Stimulated activated naive CD8-positive, alpha-beta T cell treated with anti-CD3 and anti-CD28 coated beads, Interleukin-15, Interleukin-2, amounts not matched to agents 100 ng/mL and 50 ng/mL, for 24 hours (primary cell): ENCODE results near the gene IL22RA2.
"Not testable (repeated sequence)": the region's sequence is repeated elsewhere in the genome, so short reads cannot be mapped to it uniquely, and the experiment has no call there.

Experiments used
- H3K27ac Mint-ChIP-seq: one replicate; pipeline ENCODE4 v1.8.0; 2021; ENCODE audit warnings: mild to moderate bottlenecking, mixed read lengths
- H3K27me3 Mint-ChIP-seq: one replicate; pipeline ENCODE4 v1.8.0; 2021; ENCODE audit warnings: mixed read lengths
- H3K36me3 Mint-ChIP-seq: one replicate; pipeline ENCODE4 v1.8.0; 2021; ENCODE audit warnings: low read depth, mixed read lengths
- H3K4me1 Mint-ChIP-seq: one replicate; pipeline ENCODE4 v1.8.0; 2021; ENCODE audit warnings: low read depth, mixed read lengths
- H3K4me3 Mint-ChIP-seq: one replicate; pipeline ENCODE4 v1.8.0; 2021; ENCODE audit warnings: mild to moderate bottlenecking, mixed read lengths
- H3K9me3 Mint-ChIP-seq: one replicate; pipeline ENCODE4 v1.8.0; 2021; ENCODE audit warnings: mixed read lengths

The IL22RA2 gene

DNA sequence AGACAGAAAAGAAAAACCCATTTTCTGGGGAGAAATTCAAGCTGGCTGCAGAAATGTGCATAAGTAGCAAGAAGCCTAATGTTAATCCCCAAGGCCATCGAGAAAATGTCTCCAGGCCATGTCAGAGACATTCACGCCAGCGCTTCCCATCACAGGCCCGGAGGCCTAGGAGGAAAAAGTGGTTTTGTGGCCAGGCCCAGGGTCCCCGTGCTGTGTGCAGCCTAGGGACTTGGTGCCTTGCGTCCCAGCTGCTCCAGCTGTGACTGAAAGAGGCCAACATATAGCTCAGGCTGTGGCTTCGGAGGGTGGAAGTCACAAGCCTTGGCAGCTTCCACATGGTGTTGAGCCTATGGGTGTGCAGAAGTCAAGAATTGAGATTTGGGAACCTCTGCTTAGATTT lies 34.8 kb upstream of the IL22RA2 start:
- Mint-ChIP-seq H3K36me3 (peaks cover 70% of the 10 kb centered on the region), H3K27ac (no peak overlapping the region), H3K27me3 (no peaks in the 10 kb centered on the region), H3K4me3 (no peak overlapping the region), H3K4me1 (peaks cover 44% of the 10 kb centered on the region), H3K9me3 (peaks cover 12% of the 10 kb centered on the region)

DNA sequence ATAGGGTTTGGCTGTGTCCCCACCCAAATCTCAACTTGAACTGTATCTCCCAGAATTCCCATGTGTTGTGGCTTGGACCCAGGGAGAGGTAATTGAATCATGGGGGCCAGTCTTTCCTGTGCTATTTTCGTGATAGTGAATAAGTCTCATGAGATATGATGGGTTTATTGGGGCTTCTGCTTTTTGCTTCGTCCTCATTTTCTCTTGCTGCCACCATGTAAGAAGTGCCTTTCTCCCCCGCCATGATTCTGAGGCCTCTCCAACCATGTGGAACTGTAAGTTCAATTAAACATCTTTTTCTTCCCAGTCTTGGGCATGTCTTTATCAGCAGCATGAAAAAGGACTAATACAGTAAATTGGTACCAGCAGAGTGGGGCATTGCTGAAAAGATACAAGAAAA lies 34.0 kb upstream of the IL22RA2 start:
- not testable (repeated sequence) for H3K4me3 Mint-ChIP-seq, H3K27ac Mint-ChIP-seq, H3K27me3 Mint-ChIP-seq
- Mint-ChIP-seq H3K4me1 (peaks cover 39% of the 10 kb centered on the region), H3K36me3 (peaks cover 74% of the 10 kb centered on the region), H3K9me3 (peaks cover 12% of the 10 kb centered on the region)

DNA sequence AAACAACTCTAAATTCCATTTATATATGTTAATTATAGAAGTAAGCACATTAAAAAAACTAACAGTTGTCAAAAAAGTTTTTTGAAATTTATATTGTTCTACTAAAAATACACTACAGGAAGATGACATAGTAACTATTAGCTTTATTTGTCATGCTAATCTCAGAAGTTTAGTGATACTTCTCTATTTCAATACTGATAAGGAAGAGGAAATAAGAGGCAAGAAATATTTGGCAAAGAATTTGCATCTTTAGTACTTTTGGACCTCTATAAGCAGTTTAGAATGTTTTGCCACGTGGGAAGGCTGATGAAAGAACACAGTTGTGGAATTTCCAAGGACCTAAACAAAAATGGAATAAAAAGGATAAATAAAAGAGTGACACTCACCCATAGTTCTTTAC lies 33.1 kb upstream of the IL22RA2 start:
- H3K27ac Mint-ChIP-seq = no peak overlapping the region
- no peak overlapping the region for H3K4me3 Mint-ChIP-seq
- peaks cover 12% of the 10 kb centered on the region for H3K9me3 Mint-ChIP-seq
- peaks cover 76% of the 10 kb centered on the region for H3K36me3 Mint-ChIP-seq
- peaks cover 31% of the 10 kb centered on the region for H3K4me1 Mint-ChIP-seq
- H3K27me3 Mint-ChIP-seq = no peaks in the 10 kb centered on the region

GRCh38 chr6:137203256-137203655 lies 29.8 kb upstream of the IL22RA2 start:
- H3K36me3 Mint-ChIP-seq = peaks cover 68% of the 10 kb centered on the region

GRCh38 chr6:137202078-137202477 lies 28.6 kb upstream of the IL22RA2 start:
- Mint-ChIP-seq H3K27ac (no peak overlapping the region), H3K4me1 (peaks cover 14% of the 10 kb centered on the region), H3K9me3 (no peaks in the 10 kb centered on the region), H3K4me3 (no peak overlapping the region), H3K36me3 (peaks cover 63% of the 10 kb centered on the region), H3K27me3 (no peaks in the 10 kb centered on the region)

More at GRCh38 chr6:137203256-137203655, 29.8 kb upstream of the IL22RA2 start:
- Mint-ChIP-seq H3K27ac (no peak overlapping the region), H3K4me3 (no peak overlapping the region), H3K9me3 (peaks cover 6% of the 10 kb centered on the region), H3K27me3 (no peaks in the 10 kb centered on the region), H3K4me1 (peaks cover 15% of the 10 kb centered on the region)

DNA sequence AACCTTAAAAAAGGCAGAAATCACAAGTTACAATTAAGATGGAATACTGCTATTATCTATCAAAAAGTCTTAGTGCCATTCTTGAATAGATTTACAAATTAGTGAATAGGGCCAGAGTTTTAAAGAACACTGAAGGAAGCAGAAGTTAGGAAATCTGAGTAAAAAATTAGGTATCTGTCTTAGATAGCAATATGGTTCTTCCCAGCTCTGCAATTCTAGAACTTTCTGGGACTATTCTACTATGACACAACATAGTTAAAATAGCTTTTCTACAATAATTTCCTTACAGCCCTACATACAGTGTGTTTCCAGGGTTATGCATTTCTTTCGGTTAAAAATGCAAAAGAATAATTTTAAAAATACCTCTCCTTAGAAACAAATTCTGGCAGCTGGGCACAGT lies 27.6 kb upstream of the IL22RA2 start:
- no peaks in the 10 kb centered on the region for H3K9me3 Mint-ChIP-seq
- H3K27me3 Mint-ChIP-seq = no peaks in the 10 kb centered on the region
- H3K27ac Mint-ChIP-seq = no peak overlapping the region
- peaks cover 19% of the 10 kb centered on the region for H3K4me1 Mint-ChIP-seq
- H3K4me3 Mint-ChIP-seq = no peak overlapping the region
- peaks cover 57% of the 10 kb centered on the region for H3K36me3 Mint-ChIP-seq

DNA sequence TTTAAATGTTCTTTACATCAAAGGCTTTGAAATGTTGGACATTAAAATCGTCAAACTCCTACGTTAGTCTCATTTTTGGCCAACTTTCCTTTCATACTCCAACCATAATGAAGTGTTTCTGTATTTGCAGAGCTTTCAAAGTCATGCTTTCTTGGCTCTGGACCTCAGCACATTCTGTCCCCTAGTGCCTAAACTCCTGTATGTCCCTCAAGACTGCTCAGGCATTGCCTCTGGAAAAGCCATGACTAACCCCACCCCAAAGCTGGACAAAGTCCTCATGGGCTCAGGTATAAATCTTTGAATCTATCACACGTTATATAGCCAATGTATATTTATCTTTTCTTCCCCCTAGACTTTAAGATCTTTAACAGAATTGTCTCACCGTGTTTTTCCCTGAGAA lies 26.8 kb upstream of the IL22RA2 start:
- peaks cover 53% of the 10 kb centered on the region for H3K36me3 Mint-ChIP-seq
- no peak overlapping the region for H3K27ac Mint-ChIP-seq
- H3K9me3 Mint-ChIP-seq = no peaks in the 10 kb centered on the region
- no peaks in the 10 kb centered on the region for H3K27me3 Mint-ChIP-seq
- H3K4me1 Mint-ChIP-seq = peaks cover 24% of the 10 kb centered on the region
- no peak overlapping the region for H3K4me3 Mint-ChIP-seq

DNA sequence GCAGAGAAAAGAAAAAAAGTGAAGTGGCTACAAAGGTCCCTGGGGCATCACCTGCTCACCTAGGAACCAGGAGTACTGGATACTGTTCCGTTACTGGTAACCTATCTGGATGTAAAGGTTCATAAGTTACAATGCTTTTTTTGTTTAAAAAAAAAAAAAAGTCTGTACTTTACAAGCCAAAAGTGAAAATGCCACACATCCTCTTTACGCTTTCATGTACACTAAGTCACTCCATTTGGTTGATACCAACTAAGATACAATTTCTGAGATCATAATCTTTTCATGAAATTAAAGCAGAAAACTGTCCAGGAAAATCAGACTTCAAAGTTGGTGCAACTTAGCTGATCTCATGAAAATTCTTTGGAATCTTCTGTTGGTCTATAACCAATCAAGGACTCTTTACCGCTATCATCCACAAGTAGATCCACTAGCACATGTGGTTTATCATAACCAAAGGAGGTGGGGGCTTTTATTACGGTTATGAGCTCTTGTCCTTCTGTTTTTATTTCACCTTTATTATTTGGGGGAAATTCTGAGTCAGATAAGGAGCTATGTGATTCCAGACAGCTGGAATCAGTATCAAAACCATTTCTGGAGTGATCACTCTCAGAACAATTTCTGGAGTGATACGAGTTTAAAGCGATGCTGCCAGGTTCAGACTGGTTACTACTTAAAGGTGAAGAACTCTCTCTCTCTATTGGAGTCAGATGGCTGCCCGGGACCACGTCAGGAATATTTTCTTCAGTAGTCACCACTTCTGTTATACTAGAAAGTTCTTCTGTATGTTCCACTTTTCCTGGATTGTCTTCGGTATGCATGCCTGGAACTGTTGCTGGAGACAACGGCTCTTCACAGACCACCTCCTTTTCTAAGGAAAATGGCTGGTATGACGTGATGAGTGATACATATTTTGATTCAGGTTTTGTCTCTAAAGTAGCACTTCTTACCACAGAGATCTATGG lies 24.5 kb upstream of the IL22RA2 start:
- Mint-ChIP-seq H3K9me3 (no peaks in the 10 kb centered on the region), H3K4me3 (no peak overlapping the region), H3K27ac (no peak overlapping the region), H3K36me3 (peaks cover 33% of the 10 kb centered on the region), H3K4me1 (peaks cover 24% of the 10 kb centered on the region), H3K27me3 (no peaks in the 10 kb centered on the region)

GRCh38 chr6:137193256-137194070 lies 20.0 kb upstream of the IL22RA2 start:
- H3K4me3 Mint-ChIP-seq = no peak overlapping the region
- H3K36me3 Mint-ChIP-seq = peaks cover 8% of the 10 kb centered on the region
- peaks cover 23% of the 10 kb centered on the region for H3K4me1 Mint-ChIP-seq
- peaks cover 6% of the 10 kb centered on the region for H3K9me3 Mint-ChIP-seq
- no peaks in the 10 kb centered on the region for H3K27me3 Mint-ChIP-seq
- no peak overlapping the region for H3K27ac Mint-ChIP-seq

DNA sequence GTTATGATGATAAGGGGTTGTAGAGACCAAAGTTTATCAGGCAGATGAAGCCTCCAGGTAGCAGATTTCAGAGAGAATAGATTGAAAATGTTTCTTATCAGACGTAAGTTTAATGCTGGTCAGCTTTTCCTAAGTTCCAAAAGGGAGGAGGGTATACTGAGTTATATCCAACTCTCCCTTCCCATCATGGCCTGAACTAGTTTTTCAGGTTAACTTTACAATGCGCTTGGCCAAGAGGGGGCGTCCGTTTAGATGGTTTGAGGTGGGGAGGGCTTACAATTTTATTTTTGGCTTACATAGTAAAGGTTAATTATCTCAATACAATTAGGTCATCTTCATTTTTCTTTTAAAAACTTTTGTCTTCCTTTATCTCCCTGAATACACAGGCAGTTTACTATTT lies 19.4 kb upstream of the IL22RA2 start:
- H3K4me3 Mint-ChIP-seq = no peak overlapping the region
- peaks cover 6% of the 10 kb centered on the region for H3K9me3 Mint-ChIP-seq
- H3K4me1 Mint-ChIP-seq = peaks cover 17% of the 10 kb centered on the region
- H3K27ac Mint-ChIP-seq = no peak overlapping the region
- no peaks in the 10 kb centered on the region for H3K27me3 Mint-ChIP-seq
- peaks cover 1% of the 10 kb centered on the region for H3K36me3 Mint-ChIP-seq

DNA sequence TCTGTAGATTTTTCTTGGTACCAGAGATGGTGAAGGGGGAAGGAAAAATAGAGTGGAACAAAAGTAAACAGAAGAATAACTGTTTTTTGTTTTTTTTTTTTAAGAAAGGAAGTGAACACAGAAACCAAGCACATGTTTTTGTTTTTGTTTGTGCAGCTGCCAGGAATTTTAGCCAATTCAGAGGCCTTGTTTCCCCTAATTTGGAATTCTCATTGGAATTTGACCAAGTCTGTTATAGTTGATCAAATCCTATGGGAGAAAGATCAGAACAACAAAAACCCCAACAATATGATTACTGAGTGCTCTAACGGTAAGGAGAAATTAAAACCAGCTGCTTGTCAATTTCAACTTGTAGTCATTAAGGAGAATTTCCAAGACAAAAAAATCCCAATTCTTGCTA lies 18.2 kb upstream of the IL22RA2 start:
- no peaks in the 10 kb centered on the region for H3K36me3 Mint-ChIP-seq
- peaks cover 11% of the 10 kb centered on the region for H3K4me1 Mint-ChIP-seq
- H3K9me3 Mint-ChIP-seq = peaks cover 9% of the 10 kb centered on the region
- no peak overlapping the region for H3K4me3 Mint-ChIP-seq
- peaks cover 2% of the 10 kb centered on the region for H3K27me3 Mint-ChIP-seq
- H3K27ac Mint-ChIP-seq = no peak overlapping the region

DNA sequence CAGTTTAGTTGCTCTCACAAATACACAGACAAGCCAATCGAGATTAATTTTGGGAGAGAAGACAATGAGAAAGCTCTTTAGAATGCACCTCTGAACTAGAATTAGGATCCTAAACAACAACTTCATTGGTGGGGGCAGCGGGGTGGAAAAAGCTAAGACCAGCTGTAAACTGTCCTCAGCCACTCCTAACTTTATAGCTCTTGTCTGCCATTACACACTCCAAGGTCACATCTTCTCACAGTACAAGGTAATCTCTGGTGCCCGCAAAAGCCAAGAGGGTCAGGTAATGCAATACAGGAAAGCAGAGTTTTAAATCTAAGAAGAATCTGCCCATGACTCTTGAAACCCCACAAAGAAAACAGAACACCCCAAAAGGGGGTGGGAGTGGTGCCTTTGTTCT lies 17.8 kb upstream of the IL22RA2 start:
- Mint-ChIP-seq H3K4me1 (peaks cover 7% of the 10 kb centered on the region), H3K9me3 (peaks cover 9% of the 10 kb centered on the region), H3K27me3 (peaks cover 4% of the 10 kb centered on the region), H3K4me3 (no peak overlapping the region), H3K36me3 (no peaks in the 10 kb centered on the region), H3K27ac (no peak overlapping the region)

DNA sequence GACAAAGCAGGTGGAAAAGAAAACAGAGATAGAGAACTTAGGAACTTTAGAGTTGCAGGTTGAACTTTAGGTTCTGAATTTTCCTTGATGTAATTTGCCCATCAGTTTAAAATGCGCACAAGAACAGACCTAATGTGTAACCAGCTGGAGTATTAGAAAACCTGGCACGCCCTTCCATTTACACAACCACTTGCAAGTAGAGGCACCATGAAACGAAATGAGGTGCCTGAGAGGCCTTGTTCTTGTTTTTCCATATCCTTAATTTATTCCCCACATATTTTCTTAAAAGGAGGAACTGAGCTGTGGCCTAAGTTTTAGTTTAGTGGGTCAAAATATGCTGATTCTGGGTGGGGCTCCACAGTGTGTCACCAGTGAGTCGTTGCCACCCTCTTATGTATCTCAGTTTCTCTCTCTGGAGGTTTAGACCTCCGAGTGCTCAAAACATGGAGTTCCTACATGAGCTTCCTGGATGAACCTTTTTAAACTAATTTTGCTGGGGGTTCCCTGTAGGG lies 17.2 kb upstream of the IL22RA2 start:
- H3K27ac Mint-ChIP-seq = no peak overlapping the region

GRCh38 chr6:137188855-137189254 lies 15.4 kb upstream of the IL22RA2 start:
- peaks cover 4% of the 10 kb centered on the region for H3K27me3 Mint-ChIP-seq
- no peaks in the 10 kb centered on the region for H3K4me1 Mint-ChIP-seq
- peaks cover 21% of the 10 kb centered on the region for H3K9me3 Mint-ChIP-seq
- no peak overlapping the region for H3K4me3 Mint-ChIP-seq
- no peak overlapping the region for H3K27ac Mint-ChIP-seq
- peaks cover 3% of the 10 kb centered on the region for H3K36me3 Mint-ChIP-seq

More for the DNA sequence above, 17.2 kb upstream of the IL22RA2 start:
- Mint-ChIP-seq H3K4me3 (no peak overlapping the region), H3K36me3 (peaks cover 3% of the 10 kb centered on the region), H3K27me3 (peaks cover 4% of the 10 kb centered on the region), H3K4me1 (peaks cover under 1% of the 10 kb centered on the region), H3K9me3 (peaks cover 12% of the 10 kb centered on the region)

DNA sequence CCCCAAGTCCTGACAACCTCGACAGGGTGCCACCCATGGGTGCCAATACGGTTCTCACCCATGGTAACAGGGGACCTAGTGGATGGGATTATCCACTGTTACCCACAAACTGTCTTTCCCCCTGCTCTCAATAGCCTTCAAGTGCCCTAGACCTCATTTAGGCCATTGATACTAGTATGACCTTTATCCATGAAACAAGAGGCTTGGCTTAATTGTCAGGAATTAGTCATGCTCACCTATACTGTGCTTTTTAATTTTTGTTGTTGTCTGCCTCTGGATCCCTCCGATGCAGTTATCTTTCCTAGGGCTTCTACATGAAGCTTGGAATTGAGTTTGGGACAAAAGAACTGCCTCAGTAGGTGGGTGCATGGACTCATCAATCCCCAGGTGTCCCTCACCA lies 11.8 kb upstream of the IL22RA2 start:
- H3K27ac Mint-ChIP-seq = no peak overlapping the region
- H3K36me3 Mint-ChIP-seq = peaks cover 11% of the 10 kb centered on the region
- no peaks in the 10 kb centered on the region for H3K4me1 Mint-ChIP-seq

More for the DNA sequence above, 11.8 kb upstream of the IL22RA2 start:
- Mint-ChIP-seq H3K9me3 (peaks cover 34% of the 10 kb centered on the region), H3K4me3 (no peak overlapping the region), H3K27me3 (peaks cover 4% of the 10 kb centered on the region)
